ENCODE measurements around the gene EVI5. TPM values are rescaled to one million over a fixed set of nuclear protein-coding genes. Genes with fewer than 3 reads are reported as not detected.

EVI5 gene
- total RNA-seq, 1 experiment from 2014 or later, result 11.4 TPM

DNA sequence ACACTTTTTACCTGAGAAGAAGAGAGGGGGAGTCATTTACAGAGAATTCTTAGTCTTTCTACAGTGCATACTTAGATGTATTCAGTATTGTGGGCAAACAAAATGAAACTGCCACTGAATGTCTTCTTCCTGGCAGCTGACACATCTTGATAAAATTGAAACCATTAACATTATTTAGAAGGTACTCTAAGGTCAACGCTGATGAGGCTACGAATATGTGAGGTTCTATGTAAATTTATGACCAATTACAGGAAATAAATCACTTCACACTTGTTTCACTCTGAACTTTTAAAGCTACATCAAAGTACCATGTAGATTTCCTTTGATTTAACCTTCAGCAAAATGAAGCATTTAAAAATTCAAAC is 246.9 kb downstream of the EVI5 start:
- CTCF ChIA-PET, result interaction anchor here (0.5 kb wide), 1 partner anchor 76 kb away, joined by 3 read pairs; no protein-coding TSS in a partner anchor
- no peak overlapping the region for H3K4me3 Mint-ChIP-seq

DNA sequence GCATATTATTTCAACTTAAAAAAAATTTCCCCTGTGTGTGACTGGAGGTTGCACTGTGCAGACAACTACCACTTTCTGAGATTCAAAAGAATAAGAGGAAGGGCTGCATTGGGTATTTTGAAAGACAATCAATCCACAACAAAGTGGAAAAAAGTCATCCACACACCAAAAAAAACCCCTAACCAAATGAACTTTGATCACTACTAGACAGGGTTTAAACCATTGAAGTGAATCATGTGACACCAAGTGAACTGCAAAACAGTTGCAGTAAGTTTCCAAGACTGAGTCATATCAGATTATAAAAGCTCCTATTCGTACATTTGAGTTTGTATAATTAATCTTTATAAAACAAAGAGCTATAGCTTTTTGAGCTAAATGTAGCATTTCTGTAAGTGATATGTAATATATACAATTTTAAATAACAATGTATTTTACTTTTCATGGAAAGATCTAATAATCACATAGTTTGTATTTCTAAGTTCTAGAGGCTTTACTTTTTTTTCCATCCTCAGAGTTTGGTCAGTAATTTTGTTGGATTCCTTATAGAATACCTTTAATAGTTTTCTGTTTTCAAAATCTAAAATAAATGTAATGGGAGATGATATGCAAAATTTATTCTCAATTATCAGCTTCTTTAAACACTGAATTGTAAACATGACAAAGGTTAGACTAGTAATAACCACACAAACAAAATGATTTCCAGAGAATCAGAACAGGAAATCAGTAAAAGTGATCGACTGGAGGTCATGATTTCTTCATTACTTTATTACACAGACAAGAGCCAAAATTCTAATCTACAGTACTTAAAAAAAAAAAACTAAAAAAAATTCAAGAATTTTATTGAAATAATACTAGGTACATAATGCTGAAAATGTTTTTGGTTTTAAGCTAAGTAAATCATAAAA is 247.7 kb downstream of the EVI5 start:
- H3K36me3 Mint-ChIP-seq, result no peaks in the 10 kb centered on the region
- DNase-seq (ENCODE audit: low spot score), result no peak
- POLR2A ChIA-PET, result no interaction called here
- no peak overlapping the region for H3K27ac Mint-ChIP-seq
- H3K9me3 Mint-ChIP-seq, result no peaks in the 10 kb centered on the region
- H3K4me1 Mint-ChIP-seq, result no peaks in the 10 kb centered on the region
- CTCF ChIA-PET, result interaction anchor here (0.5 kb wide), 1 partner anchor 75 kb away, joined by 3 read pairs; no protein-coding TSS in a partner anchor
- H3K27me3 Mint-ChIP-seq (ENCODE audit: low read depth), result no peaks in the 10 kb centered on the region
- H3K4me3 Mint-ChIP-seq, result no peak overlapping the region
- TF ChIP-seq ETV6 (CRISPR knock-in tag; IDR thresholded peaks at IDR 0.05) (no peak), TCF7 (CRISPR knock-in tag; IDR thresholded peaks at IDR 0.05; ENCODE audit: low read depth) (no peak), ATF1 (CRISPR knock-in tag; IDR thresholded peaks at IDR 0.05) (no peak)
- no peak for ATAC-seq

More for the DNA sequence above, 246.9 kb downstream of the EVI5 start:
- Mint-ChIP-seq H3K4me1 (no peaks in the 10 kb centered on the region), H3K36me3 (no peaks in the 10 kb centered on the region), H3K9me3 (no peaks in the 10 kb centered on the region), H3K27ac (no peak overlapping the region), H3K27me3 (ENCODE audit: low read depth) (no peaks in the 10 kb centered on the region)
- POLR2A ChIA-PET, result no interaction called here
- no peak for ATAC-seq
- no peak for DNase-seq (ENCODE audit: low spot score)
- TF ChIP-seq FOXP1 (CRISPR knock-in tag; IDR thresholded peaks at IDR 0.05; ENCODE audit: borderline replicate concordance) (no peak), NR1H2 (CRISPR knock-in tag; IDR thresholded peaks at IDR 0.05) (no peak), PRRX2 (CRISPR knock-in tag; IDR thresholded peaks at IDR 0.05) (no peak), SMAD4 (CRISPR knock-in tag; IDR thresholded peaks at IDR 0.05) (no peak), RORB (CRISPR knock-in tag; IDR thresholded peaks at IDR 0.05) (no peak)
- TF ChIP-seq, protein P1, sequence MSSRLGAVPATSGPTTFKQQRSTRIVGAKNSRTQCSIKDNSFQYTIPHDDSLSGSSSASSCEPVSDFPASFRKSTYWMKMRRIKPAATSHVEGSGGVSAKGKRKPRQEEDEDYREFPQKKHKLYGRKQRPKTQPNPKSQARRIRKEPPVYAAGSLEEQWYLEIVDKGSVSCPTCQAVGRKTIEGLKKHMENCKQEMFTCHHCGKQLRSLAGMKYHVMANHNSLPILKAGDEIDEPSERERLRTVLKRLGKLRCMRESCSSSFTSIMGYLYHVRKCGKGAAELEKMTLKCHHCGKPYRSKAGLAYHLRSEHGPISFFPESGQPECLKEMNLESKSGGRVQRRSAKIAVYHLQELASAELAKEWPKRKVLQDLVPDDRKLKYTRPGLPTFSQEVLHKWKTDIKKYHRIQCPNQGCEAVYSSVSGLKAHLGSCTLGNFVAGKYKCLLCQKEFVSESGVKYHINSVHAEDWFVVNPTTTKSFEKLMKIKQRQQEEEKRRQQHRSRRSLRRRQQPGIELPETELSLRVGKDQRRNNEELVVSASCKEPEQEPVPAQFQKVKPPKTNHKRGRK (CRISPR knock-in tag; IDR thresholded peaks at IDR 0.05; ENCODE audit: borderline replicate concordance), result no peak

DNA sequence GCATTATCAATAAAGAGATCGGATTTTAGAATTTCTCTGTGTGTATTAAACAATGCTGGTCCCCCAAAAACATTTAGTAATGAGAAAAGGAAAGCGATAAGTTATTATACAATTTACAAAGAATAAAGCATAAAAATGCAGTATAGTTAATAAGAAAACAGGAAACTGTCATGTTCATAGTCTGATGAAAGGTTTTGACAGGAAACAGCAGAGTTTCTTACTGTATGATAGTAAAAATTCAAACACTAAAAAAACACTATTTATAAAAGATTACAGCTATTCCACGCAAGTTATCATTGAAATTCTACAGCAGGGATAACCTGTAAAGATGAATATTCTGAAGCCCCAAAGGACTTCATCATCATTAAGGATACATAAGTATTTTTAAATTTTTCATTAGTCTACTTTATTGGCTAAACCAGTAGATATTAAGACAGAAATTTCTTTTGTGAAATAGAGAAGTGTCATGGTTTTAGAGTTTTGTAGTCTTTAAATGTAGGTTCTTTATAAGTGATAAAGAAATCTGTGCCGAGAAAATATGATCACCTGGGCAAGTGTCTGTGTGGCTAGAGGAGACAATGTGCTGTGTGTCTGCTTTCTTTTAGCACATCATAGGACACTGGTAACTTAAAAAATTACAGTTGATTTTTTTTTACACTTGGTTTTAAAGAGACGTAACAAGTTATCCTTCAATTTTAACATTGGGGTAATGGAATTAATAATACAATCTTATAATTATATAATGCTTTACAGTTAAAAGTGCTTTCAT is 248.5 kb downstream of the EVI5 start:
- POLR2A ChIA-PET, result no interaction called here
- Mint-ChIP-seq H3K9me3 (no peaks in the 10 kb centered on the region), H3K27ac (no peak overlapping the region)
- TF ChIP-seq TP53 (CRISPR knock-in tag; IDR thresholded peaks at IDR 0.05), result no peak
- TF ChIP-seq, protein P2, sequence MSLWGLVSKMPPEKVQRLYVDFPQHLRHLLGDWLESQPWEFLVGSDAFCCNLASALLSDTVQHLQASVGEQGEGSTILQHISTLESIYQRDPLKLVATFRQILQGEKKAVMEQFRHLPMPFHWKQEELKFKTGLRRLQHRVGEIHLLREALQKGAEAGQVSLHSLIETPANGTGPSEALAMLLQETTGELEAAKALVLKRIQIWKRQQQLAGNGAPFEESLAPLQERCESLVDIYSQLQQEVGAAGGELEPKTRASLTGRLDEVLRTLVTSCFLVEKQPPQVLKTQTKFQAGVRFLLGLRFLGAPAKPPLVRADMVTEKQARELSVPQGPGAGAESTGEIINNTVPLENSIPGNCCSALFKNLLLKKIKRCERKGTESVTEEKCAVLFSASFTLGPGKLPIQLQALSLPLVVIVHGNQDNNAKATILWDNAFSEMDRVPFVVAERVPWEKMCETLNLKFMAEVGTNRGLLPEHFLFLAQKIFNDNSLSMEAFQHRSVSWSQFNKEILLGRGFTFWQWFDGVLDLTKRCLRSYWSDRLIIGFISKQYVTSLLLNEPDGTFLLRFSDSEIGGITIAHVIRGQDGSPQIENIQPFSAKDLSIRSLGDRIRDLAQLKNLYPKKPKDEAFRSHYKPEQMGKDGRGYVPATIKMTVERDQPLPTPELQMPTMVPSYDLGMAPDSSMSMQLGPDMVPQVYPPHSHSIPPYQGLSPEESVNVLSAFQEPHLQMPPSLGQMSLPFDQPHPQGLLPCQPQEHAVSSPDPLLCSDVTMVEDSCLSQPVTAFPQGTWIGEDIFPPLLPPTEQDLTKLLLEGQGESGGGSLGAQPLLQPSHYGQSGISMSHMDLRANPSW (CRISPR knock-in tag; conservative IDR thresholded peaks at IDR 0.05; ENCODE audit: low read depth), result no peak
- no peak for TF ChIP-seq ZNF416 (CRISPR knock-in tag; IDR thresholded peaks at IDR 0.05)
- TF ChIP-seq ELF4 (CRISPR knock-in tag; IDR thresholded peaks at IDR 0.05; ENCODE audit: low read depth), result no peak
- no peak for TF ChIP-seq TCF7 (CRISPR knock-in tag; IDR thresholded peaks at IDR 0.05; ENCODE audit: low read depth)
- no peak for TF ChIP-seq FOXP4 (CRISPR knock-in tag; IDR thresholded peaks at IDR 0.05)
- no peak for TF ChIP-seq MYBL2 (CRISPR knock-in tag; IDR thresholded peaks at IDR 0.05)
- TF ChIP-seq, protein P3, sequence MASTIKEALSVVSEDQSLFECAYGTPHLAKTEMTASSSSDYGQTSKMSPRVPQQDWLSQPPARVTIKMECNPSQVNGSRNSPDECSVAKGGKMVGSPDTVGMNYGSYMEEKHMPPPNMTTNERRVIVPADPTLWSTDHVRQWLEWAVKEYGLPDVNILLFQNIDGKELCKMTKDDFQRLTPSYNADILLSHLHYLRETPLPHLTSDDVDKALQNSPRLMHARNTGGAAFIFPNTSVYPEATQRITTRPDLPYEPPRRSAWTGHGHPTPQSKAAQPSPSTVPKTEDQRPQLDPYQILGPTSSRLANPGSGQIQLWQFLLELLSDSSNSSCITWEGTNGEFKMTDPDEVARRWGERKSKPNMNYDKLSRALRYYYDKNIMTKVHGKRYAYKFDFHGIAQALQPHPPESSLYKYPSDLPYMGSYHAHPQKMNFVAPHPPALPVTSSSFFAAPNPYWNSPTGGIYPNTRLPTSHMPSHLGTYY (CRISPR knock-in tag; IDR thresholded peaks at IDR 0.05), result no peak
- no peak for TF ChIP-seq EMX1 (CRISPR knock-in tag; IDR thresholded peaks at IDR 0.05)
- TF ChIP-seq ZNF671 (CRISPR knock-in tag; IDR thresholded peaks at IDR 0.05), result no peak
- TF ChIP-seq RELA (CRISPR knock-in tag; IDR thresholded peaks at IDR 0.05; ENCODE audit: borderline replicate concordance), result no peak
- no peak for TF ChIP-seq ESRRA (CRISPR knock-in tag; IDR thresholded peaks at IDR 0.05; ENCODE audit: borderline replicate concordance)
- TF ChIP-seq SMAD4 (CRISPR knock-in tag; IDR thresholded peaks at IDR 0.05), result no peak
- no peak for TF ChIP-seq CREB1 (CRISPR knock-in tag; IDR thresholded peaks at IDR 0.05)

More for the DNA sequence above, 248.5 kb downstream of the EVI5 start:
- ATAC-seq, result no peak
- no peak for DNase-seq (ENCODE audit: low spot score)
- Mint-ChIP-seq H3K36me3 (no peaks in the 10 kb centered on the region), H3K4me3 (no peak overlapping the region), H3K27me3 (ENCODE audit: low read depth) (no peaks in the 10 kb centered on the region), H3K4me1 (no peaks in the 10 kb centered on the region)
- CTCF ChIA-PET, result no interaction called here
